GM23248 (cell line): Measurements from ENCODE around the gene PPP1R1C. TPM values are rescaled to one million over a fixed set of nuclear protein-coding genes. Genes with fewer than 3 reads are reported as not detected.

Experiments
- DNase-seq: peaks from one replicate; pipeline ENCODE4 v3.0.0-alpha.2; 2015
- H2AFZ ChIP-seq: fragments of 200-600 bp; sonication (generic); 2 replicates; pipeline ENCODE4 v1.6.1; 2016; ENCODE audit warnings: antibody characterized with exemption
- H3F3A ChIP-seq: fragments of 200-600 bp; sonication (generic); 2 replicates; pipeline ENCODE4 v1.6.1; 2016; ENCODE audit warnings: mild to moderate bottlenecking, antibody characterized with exemption, mixed run types; ENCODE audit not compliant: insufficient read depth
- H3K27ac ChIP-seq: fragments of 200-600 bp; sonication (generic); 2 replicates; pipeline ENCODE4 v1.5.1; 2016; ENCODE audit warnings: mild to moderate bottlenecking
- H3K27me3 ChIP-seq: fragments of 200-600 bp; sonication (generic); replicated peaks from 2 replicates; pipeline ENCODE4 v1.6.1; 2016; ENCODE audit warnings: mild to moderate bottlenecking; ENCODE audit not compliant: insufficient read depth
- H3K36me3 ChIP-seq: fragments of 200-600 bp; sonication (generic); 2 replicates; pipeline ENCODE4 v1.6.1; 2016; ENCODE audit warnings: low read depth, mild to moderate bottlenecking
- H3K4me1 ChIP-seq: fragments of 200-600 bp; sonication (generic); 2 replicates; pipeline ENCODE4 v1.6.1; 2016; ENCODE audit warnings: mild to moderate bottlenecking; ENCODE audit not compliant: insufficient read depth
- H3K4me2 ChIP-seq: fragments of 200-600 bp; sonication (generic); one replicate; pipeline ENCODE4 v1.6.1; 2016; ENCODE audit warnings: mild to moderate bottlenecking; ENCODE audit not compliant: unreplicated experiment
- H3K4me3 ChIP-seq: fragments of 200-600 bp; sonication (generic); 2 replicates; pipeline ENCODE4 v1.5.1; 2016; ENCODE audit warnings: mild to moderate bottlenecking
- H3K79me2 ChIP-seq: fragments of 200-600 bp; sonication (generic); 2 replicates; pipeline ENCODE4 v1.6.1; 2016; ENCODE audit warnings: mild to moderate bottlenecking; ENCODE audit not compliant: insufficient read depth
- H3K9ac ChIP-seq: fragments of 200-600 bp; sonication (generic); 2 replicates; pipeline ENCODE4 v1.6.1; 2016; ENCODE audit warnings: mild to moderate bottlenecking
- H3K9me2 ChIP-seq: fragments of 200-600 bp; sonication (generic); 2 replicates; pipeline ENCODE4 v1.6.1; 2016; ENCODE audit warnings: mixed run types, mild to moderate bottlenecking, moderate library complexity; ENCODE audit not compliant: insufficient read depth
- H3K9me3 ChIP-seq: fragments of 200-600 bp; sonication (generic); one replicate; pipeline ENCODE4 v1.6.1; 2017; ENCODE audit warnings: low read depth
- H4K20me1 ChIP-seq: fragments of 200-600 bp; sonication (generic); 2 replicates; pipeline ENCODE4 v1.6.0; 2016; ENCODE audit not compliant: insufficient read depth
- EZH2 ChIP-seq: fragments of 200-600 bp; sonication (generic); IDR thresholded peaks from 2 replicates; pipeline ENCODE4 v1.6.1; 2018; ENCODE audit warnings: antibody characterized with exemption, mild to moderate bottlenecking; ENCODE audit not compliant: insufficient read depth, poor library complexity, severe bottlenecking
- EZH2phosphoT487 ChIP-seq: fragments of 200-600 bp; sonication (generic); IDR thresholded peaks from 2 replicates; pipeline ENCODE4 v1.6.1; 2018; ENCODE audit warnings: antibody characterized with exemption, moderate library complexity, mild to moderate bottlenecking, low read depth; ENCODE audit not compliant: insufficient read depth
- WGBS, 2 experiments: methylation state at CpG; one replicate each; pipeline ENCODE4 v1.1.6; 2015 to 2017; ENCODE audit warnings: low lambda C conversion rate in 2 of 2, low coverage in 1 of 2; ENCODE audit errors: missing lambda C conversion rate in 2 of 2; 5-methylcytosine and 5-hydroxymethylcytosine counted together
- in situ Hi-C: fragments of 300-500 bp; cut with MboI; formaldehyde crosslinking; loops from 2 replicates; pipeline ENCODE4 v1.15.0; 2020
- polyA plus RNA-seq: library from polyadenylated mRNA; unstranded; fragments of >200 nt; fragmentation: Nextera tagmentation; extraction: Ambion mirVana; gene quantifications from 2 replicates; pipeline ENCODE4 v1.2.1, GENCODE V29; 2016
- small RNA-seq: library from RNA; depleted of rRNA; stranded (forward); fragments of <200 nt; gene quantifications from one replicate; pipeline ENCODE3, GENCODE V24; 2014; ENCODE audit warnings: low read depth, low replicate concordance
- total RNA-seq: library from RNA; depleted of rRNA; stranded (reverse); fragments of >200 nt; shearing (Covaris generic); gene quantifications from 2 replicates; pipeline ENCODE4 v1.2.3, GENCODE V29; 2014; rRNA removed

PPP1R1C gene
- total and polyA plus RNA-seq, 2 experiments from 2014 or later: not detected

DNA sequence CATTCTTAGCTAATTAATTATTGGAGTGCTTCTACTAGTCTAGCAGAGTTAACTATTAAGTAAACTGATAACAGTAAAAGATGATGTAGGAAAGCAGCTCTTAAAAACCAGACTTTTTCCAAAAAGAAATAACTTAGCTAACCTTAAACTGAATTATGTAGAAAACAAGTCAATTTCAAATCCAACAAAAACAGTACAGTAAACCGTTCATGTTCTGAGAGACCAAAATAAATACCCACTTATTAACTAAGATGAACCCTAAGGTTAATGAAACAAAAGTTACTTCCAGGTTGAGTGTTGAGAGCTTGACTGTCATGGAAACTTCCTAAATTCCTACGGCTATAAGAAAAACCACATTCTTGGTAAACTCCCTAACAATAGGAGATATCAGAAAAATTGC lies 181.2 kb downstream of the PPP1R1C start:
- Histone ChIP-seq H3K9me2 (no peaks in the 10 kb centered on the region), H3K9ac (no peak overlapping the region), H3K9me3 (no peaks in the 10 kb centered on the region), H3K27ac (no peak overlapping the region), H3K4me3 (no peak overlapping the region), H3K4me1 (0 out of 2 replicates have a peak, but pooled peaks cover 3% of the 10 kb centered on the region), H3K36me3 (no peaks in the 10 kb centered on the region), H3K27me3 (no peaks in the 10 kb centered on the region), H2AFZ (no peak overlapping the region), H4K20me1 (no peaks in the 10 kb centered on the region), H3K79me2 (no peaks in the 10 kb centered on the region), H3F3A (peaks cover 4% of the 10 kb centered on the region; the same call in 1 of the 2 replicates), H3K4me2 (no peak overlapping the region)
- WGBS, 2 experiments: 66 to 80% methylated on average over 2 of the region's 2 CpGs
- in situ Hi-C loops: no loop called here
- no peak for TF ChIP-seq EZH2phosphoT487
- TF ChIP-seq EZH2: no peak
- DNase-seq: no peak

Small RNA genes within 50 kb of the gene (small RNA-seq; reads per million reads assigned to genes)
- gene RNA5SP113: not detected

Other genes with a start within 250 kb of the PPP1R1C start
- 52.7 and 95.4 TPM in 2 replicates for gene ITPRID2, start 94.1 kb upstream of the PPP1R1C start, total RNA-seq
- gene ITPRID2, start 94.1 kb upstream of the PPP1R1C start, polyA plus RNA-seq: 26.4 and 27.8 TPM in 2 replicates